HUES48 (cell line): ENCODE measurements around the gene CES4A.
"Not testable (repeated sequence)": the region's sequence is repeated elsewhere in the genome, so short reads cannot be mapped to it uniquely, and the experiment has no call there.

ENCODE experiments used
- H3K27ac ChIP-seq: one replicate; pipeline ENCODE4 v1.7.0; 2013; ENCODE audit warnings: low read depth, low read length, inconsistent platforms
- H3K27me3 ChIP-seq: 2 replicates; pipeline ENCODE4 v1.6.1; 2013; ENCODE audit warnings: mild to moderate bottlenecking, low read length; ENCODE audit not compliant: control insufficient read depth, insufficient read depth
- H3K36me3 ChIP-seq: 2 replicates; pipeline ENCODE4 v1.6.1; 2013; ENCODE audit warnings: low read length; ENCODE audit not compliant: control insufficient read depth, insufficient read depth
- H3K4me1 ChIP-seq: 2 replicates; pipeline ENCODE4 v1.6.1; 2013; ENCODE audit warnings: mild to moderate bottlenecking, low read length; ENCODE audit not compliant: control insufficient read depth, insufficient read depth
- H3K4me3 ChIP-seq: 2 replicates; pipeline ENCODE4 v1.5.1; 2013; ENCODE audit warnings: mild to moderate bottlenecking, low read depth, low read length
- H3K9ac ChIP-seq: 2 replicates; pipeline ENCODE4 v1.6.1; 2013; ENCODE audit warnings: mild to moderate bottlenecking, low read depth, low read length, moderate library complexity
- H3K9me3 ChIP-seq: 2 replicates; pipeline ENCODE4 v1.6.1; 2013; ENCODE audit warnings: low read length; ENCODE audit not compliant: control insufficient read depth, insufficient read depth

CES4A gene

DNA sequence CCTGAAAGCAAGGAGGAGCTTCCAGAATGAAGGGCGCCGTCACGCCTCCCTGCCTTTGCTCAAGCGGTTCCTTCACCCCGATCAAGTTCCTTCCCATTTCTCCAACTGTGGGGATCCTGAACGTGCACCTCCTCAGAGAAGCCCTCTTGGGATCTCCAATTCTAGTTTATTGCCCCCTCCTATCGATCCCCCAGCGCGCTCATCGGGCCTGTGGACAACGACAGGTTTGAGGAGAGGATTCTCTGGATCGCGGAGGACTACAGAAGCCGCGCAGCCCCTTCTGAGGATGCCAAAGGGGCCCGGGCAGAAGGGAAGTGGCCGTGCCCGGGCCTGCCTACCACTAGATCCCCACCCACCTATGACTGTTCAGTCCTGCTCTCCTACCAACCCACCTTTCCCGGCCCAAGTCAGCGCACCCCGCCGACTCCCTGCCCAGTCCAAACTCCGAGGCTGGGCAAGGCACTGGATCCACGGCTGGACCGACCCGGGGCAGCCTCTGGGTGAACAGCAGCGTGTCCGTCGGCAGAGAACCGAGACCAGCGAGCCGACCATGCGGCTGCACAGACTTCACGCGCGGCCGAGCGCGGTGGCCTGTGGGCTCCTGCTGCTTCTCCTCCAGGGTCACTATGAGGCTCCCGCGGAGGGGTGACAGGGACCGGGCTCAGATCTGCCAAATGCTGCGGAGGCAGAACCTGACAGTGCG, 40.1 kb upstream of the CES4A start:
- peaks cover 3% of the 10 kb centered on the region; the same call in 1 of the 2 replicates for H3K4me1 ChIP-seq
- peaks cover 36% of the 10 kb centered on the region for H3K27me3 ChIP-seq
- H3K27ac ChIP-seq: no peak overlapping the region
- H3K9ac ChIP-seq: no peak overlapping the region
- H3K36me3 ChIP-seq: peaks cover 6% of the 10 kb centered on the region; the same call in 1 of the 2 replicates
- H3K4me3 ChIP-seq: peak overlapping the region; percentile 52
- H3K9me3 ChIP-seq: no peaks in the 10 kb centered on the region; the same call in 1 of the 2 replicates

DNA sequence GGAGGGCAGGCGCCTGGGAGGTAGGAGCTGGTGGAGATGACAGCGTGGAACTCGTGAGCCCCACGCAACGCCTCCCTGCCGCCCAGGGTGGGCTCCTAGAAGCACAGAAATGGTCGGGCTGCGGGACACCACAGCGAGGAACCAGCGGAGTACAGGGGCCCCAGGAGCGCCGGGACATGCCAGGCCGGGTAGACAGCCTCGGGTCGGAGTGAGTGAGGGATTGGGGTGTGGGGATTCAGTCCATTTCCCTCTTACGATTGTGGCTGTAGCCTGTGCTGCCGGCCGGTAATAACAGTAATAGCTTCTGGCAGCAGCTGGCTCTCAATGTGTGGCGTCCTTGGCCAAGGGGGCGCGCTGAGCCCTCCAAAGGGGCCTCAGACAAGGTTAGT, 39.6 kb upstream of the CES4A start:
- Histone ChIP-seq H3K27me3 (peaks cover 36% of the 10 kb centered on the region), H3K4me3 (peak overlapping the region; percentile 52; the same call in 1 of the 2 replicates), H3K36me3 (peaks cover 2% of the 10 kb centered on the region; the same call in 1 of the 2 replicates), H3K27ac (no peak overlapping the region), H3K9ac (no peak overlapping the region), H3K4me1 (peaks cover 3% of the 10 kb centered on the region; the same call in 1 of the 2 replicates), H3K9me3 (no peaks in the 10 kb centered on the region; the same call in 1 of the 2 replicates)

DNA sequence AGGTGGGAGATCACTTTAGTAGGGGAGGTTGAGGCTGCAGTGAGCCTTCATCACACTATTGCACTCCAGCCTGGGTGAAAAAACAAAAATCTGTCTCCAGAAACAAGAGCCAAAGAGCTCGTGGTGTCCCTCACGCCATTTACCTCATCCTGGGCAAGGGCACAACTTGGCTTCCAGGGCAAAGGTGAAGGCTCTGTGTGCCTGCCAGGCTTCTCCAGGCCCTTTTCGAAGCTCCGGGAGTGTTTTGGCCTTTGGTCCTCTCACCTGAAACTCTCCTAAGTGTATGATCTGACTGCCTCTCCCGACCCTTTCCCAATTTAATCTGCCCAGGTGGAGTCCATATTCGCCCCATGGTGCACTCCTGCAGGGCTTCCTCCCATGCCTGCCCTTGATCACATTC, 38.9 kb upstream of the CES4A start:
- Histone ChIP-seq H3K27me3 (peaks cover 36% of the 10 kb centered on the region), H3K36me3 (no peaks in the 10 kb centered on the region), H3K9ac (no peak overlapping the region), H3K4me1 (peaks cover 3% of the 10 kb centered on the region; the same call in 1 of the 2 replicates), H3K27ac (no peak overlapping the region), H3K9me3 (no peaks in the 10 kb centered on the region; the same call in 1 of the 2 replicates), H3K4me3 (no peak overlapping the region)

DNA sequence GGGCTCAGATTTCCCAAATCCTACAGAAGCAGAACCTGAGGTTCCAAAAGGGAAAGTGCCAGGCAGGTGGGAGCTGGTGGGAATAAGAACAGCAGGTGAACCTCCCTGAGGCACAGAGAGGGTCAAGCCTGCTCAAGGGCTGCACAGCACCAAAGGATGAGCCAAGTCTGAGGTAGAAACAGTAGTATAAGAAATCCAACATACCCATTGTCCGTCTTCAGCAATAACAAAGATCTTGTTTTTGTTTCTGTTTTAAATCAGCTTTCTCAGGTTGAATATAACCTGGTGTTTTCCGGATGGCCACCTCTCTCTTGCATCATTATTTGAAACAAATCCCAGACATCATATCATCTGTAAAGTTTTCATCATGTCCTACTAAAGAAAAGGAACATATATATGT, 38.0 kb upstream of the CES4A start:
- H3K9me3 ChIP-seq: no peaks in the 10 kb centered on the region; the same call in 1 of the 2 replicates
- H3K4me3 ChIP-seq: no peak overlapping the region
- H3K4me1 ChIP-seq: peaks cover 3% of the 10 kb centered on the region; the same call in 1 of the 2 replicates
- H3K36me3 ChIP-seq: no peaks in the 10 kb centered on the region
- H3K27ac ChIP-seq: no peak overlapping the region
- no peak overlapping the region for H3K9ac ChIP-seq
- H3K27me3 ChIP-seq: peaks cover 36% of the 10 kb centered on the region

DNA sequence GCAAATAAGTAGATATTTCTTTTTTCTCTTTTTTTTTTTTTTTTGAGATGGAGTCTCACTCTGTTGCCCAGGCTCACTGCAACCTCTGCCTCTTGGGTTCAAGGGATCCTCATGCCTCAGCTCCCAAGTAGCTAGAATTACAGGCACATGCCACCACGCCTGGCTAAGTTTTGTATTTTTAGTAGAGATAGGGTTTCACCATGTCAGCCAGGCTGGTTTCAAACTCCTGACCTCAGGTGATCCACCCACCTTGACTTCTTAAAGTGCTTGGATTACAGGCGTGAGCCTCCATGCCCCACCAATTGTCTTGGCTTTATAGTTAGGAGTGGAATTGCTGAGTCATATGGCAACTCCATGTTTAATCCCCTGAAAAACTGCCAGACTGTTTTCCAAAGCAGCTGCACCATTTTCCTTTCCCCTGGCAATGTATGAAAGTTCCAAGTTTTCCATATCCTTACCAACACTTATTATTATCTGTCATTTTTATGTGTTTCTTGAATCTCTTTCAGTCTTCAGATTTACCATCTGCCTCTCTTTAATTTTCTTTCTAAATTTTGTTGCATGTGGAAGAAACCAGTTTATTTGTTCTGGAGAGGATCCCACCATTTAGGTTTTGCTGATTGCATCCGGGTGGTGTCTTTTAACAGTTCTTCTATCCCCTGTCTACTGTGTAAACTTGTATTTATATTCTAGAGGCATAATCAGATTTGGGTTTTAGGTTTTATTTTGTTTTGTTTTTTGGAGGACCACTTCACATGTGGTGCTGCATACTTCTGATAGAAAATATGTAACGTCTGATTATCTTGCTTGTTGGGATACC, 37.2 kb upstream of the CES4A start:
- Histone ChIP-seq H3K9ac (no peak overlapping the region), H3K27me3 (peaks cover 36% of the 10 kb centered on the region), H3K27ac (no peak overlapping the region), H3K4me3 (no peak overlapping the region), H3K36me3 (no peaks in the 10 kb centered on the region), H3K9me3 (no peaks in the 10 kb centered on the region; the same call in 1 of the 2 replicates), H3K4me1 (peaks cover 3% of the 10 kb centered on the region; the same call in 1 of the 2 replicates)

DNA sequence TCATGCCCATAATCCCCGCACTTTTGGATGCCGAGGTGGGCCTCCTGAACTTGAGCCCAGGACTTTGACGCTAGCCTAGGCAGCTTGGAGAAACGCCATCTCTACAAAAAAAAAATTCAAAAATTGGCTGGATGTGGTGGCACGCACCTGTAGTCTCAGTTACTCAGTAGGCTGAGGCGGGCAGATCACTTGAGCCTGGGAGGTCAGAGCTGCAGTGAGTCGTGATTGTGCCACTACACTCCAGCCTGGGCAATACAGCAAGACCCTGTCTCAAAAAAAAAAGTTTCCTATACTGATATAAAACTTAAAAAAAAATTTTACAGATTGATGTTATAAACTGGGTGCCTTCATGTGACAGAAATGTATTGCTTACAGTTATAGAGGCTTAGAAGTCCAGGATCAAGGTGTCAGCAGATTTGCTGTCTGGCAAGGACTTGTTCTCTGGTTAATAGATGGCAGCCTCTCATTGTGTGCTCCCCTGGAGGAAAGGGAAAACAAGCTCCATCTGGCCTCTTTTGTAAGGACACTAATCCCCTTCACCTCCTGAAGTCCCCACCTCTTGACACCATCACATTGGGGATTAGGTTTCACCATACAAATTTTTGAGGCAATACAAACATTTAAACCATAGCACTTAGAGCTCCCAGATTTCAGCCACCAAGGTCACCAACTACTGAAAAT, 35.8 kb upstream of the CES4A start:
- no peaks in the 10 kb centered on the region; the same call in 1 of the 2 replicates for H3K9me3 ChIP-seq
- no peaks in the 10 kb centered on the region for H3K36me3 ChIP-seq
- H3K9ac ChIP-seq: no peak overlapping the region
- peaks cover 32% of the 10 kb centered on the region for H3K27me3 ChIP-seq
- peaks cover 3% of the 10 kb centered on the region; the same call in 1 of the 2 replicates for H3K4me1 ChIP-seq
- H3K4me3 ChIP-seq: no peak overlapping the region
- no peak overlapping the region for H3K27ac ChIP-seq

DNA sequence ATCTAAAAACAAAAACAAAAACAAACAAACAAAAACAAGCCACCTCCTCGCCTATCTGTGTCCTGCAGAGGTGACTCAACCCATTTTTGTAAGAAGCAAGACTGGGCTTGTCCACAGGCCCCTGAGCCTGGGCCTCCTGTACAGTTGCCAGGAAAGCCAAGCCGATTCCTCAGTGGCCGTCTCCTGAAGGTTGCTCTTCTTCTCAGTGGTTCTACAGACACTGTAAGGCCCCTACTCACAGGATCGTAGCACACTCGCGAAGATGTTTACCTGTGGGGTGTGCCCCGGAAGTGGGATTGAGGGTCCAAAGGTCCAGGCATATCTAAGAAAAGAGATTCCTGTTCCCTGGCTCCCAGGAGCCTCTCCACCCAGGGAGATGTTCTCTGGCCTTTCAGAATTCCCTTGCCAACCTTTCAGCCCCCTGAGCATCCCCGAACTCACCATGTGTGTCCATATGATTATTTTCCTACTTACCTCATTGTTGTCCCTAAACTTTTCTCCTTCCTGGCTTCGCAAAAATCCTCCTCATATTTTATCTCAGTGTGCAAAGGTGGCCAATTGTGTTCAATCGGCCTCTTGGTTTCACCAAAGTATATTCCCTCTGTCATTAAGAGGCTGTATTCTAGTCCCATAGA, 34.8 kb upstream of the CES4A start:
- Histone ChIP-seq H3K9me3 (no peaks in the 10 kb centered on the region; the same call in 1 of the 2 replicates), H3K27me3 (peaks cover 22% of the 10 kb centered on the region), H3K4me3 (no peak overlapping the region), H3K27ac (no peak overlapping the region), H3K4me1 (peaks cover 3% of the 10 kb centered on the region; the same call in 1 of the 2 replicates), H3K36me3 (no peaks in the 10 kb centered on the region), H3K9ac (no peak overlapping the region)

DNA sequence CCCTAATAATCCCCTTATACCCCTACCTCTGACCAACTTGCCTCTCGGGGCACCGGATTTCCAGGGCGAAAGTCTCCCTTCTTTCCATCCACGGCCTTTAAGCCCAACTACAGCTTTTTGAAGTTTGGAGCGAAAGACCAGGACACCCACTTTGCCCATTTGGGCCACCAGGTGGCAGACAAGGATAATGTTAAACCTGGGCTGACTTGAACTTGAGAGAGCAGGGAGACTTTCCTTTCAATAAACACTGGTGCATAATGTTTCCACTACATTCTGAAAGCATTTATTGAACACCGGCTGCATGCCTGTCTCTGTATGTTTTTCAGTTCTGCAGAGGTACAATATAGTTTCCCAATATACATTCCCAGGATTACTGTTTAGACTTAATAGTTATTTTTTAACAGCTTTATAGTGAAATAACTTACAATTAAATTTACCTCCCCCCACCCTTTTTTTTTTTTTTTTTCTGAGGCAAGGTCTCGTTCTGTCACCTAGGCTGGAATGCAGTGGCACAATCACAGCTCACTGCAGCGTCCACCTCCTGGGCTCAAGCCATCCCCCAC, 34.2 kb upstream of the CES4A start:
- Histone ChIP-seq H3K4me3 (no peak overlapping the region), H3K27me3 (peaks cover 16% of the 10 kb centered on the region), H3K9me3 (no peaks in the 10 kb centered on the region; the same call in 1 of the 2 replicates), H3K36me3 (no peaks in the 10 kb centered on the region), H3K4me1 (peaks cover 3% of the 10 kb centered on the region; the same call in 1 of the 2 replicates), H3K9ac (no peak overlapping the region), H3K27ac (no peak overlapping the region)

DNA sequence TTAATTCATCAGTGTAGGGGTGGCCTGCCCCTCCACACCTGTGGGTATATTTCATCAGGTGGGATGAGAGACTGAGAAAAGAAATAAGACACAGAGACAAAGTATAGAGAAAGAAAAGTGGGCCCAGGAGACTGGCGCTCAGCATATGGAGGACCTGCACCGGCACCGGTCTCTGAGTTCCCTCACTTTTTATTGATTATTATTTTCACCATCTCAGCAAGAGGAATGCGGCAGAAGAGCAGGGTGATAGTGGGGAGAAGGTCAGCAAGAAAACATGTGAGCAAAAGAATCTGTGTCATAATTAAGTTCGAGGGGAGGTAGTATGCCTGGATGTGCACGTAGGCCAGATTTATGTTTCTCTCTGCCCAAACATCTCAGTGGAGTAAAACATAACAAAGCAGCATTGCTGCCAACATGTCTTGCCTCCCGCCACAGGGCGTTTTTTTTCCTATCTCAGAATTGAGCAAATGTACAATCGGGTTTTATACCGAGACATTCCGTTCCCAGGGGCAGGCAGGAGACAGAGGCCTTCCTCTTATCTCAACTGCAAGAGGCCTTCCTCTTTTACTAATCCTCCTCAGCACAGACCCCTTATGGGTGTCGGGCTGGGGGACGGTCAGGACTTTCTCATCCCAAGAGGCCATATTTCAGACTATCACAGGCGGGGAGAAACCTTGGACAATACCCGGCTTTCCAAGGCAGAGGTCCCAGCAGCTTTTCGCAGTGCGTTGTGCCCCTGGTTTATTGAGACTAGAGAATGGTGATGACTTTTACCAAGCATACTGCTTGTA, 32.8 kb upstream of the CES4A start:
- H3K4me3 ChIP-seq, H3K9ac ChIP-seq, H3K27ac ChIP-seq, H3K27me3 ChIP-seq, H3K9me3 ChIP-seq, H3K4me1 ChIP-seq, H3K36me3 ChIP-seq: not testable (repeated sequence)

DNA sequence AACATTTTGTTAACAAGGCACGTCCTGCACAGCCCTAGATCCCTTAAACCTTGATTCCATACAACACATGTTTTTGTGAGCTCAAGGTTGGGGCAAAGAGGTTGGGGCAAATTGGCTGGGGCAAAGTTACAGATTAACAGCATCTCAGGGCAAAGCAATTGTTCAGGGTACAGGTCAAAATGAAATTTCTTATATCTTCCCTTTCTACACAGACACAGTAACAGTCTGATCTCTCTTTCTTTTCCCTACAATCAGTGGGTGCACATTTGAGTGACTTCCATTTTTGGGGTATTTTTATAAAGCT, 32.3 kb upstream of the CES4A start:
- H3K4me1 ChIP-seq, H3K9ac ChIP-seq, H3K27me3 ChIP-seq, H3K9me3 ChIP-seq, H3K4me3 ChIP-seq, H3K27ac ChIP-seq, H3K36me3 ChIP-seq: not testable (repeated sequence)
